Activated CD4-positive, alpha-beta T cell treated with anti-CD3 and anti-CD28 coated beads, Interleukin-10, Interleukin-2, amounts not matched to agents 100 ng/mL and 50 ng/mL, durations not matched to agents 16 hours and 8 hours (primary cell): ENCODE data around the gene CKLF.

Source experiments
- DNase-seq: peaks from one replicate; pipeline ENCODE4 v3.0.0-alpha.2; 2020

Gene CKLF

DNA sequence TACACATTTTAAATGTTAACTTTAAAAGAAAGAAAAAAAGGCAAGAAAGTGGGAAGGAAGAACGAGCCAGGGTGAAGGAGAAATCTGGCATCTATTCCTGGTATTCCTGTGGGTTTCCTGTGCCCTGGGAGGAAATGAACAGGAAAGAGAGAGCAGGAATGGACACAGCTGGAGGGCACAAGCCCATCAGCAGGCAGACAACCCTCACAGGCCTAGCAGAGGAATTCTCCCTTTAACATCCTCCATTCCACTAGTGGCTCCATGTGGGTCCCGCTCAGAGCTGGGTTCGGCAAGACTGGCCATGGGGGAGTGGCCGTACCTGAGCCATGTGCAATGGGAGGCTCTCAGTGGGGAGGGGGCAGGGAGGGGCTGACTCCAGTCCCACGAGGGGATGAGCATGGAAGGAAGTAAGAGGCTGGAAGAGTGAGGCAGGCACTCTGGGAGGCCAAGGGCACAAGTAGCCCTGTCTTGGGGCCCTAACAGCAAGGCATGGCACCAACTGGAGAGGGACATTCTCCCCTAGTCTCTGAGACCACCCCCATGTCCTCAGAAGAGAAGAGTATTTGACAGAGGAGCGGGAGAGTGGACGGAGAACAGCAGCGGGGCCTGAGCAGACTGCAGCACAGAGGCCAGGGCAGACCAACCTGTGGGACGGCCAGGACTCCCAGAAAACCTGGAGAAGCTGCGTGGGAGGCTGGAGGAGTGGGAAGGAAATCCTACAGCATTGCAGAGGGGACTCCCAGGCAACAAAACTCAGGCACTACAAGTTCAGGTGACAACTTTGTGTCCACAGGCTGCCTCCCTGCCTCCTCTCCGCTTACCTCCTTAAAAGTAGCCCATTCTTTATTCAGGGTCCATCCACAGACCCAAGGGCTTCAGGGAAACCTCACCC is 32.6 kb upstream of the CKLF start:
- DNase-seq: no peak

DNA sequence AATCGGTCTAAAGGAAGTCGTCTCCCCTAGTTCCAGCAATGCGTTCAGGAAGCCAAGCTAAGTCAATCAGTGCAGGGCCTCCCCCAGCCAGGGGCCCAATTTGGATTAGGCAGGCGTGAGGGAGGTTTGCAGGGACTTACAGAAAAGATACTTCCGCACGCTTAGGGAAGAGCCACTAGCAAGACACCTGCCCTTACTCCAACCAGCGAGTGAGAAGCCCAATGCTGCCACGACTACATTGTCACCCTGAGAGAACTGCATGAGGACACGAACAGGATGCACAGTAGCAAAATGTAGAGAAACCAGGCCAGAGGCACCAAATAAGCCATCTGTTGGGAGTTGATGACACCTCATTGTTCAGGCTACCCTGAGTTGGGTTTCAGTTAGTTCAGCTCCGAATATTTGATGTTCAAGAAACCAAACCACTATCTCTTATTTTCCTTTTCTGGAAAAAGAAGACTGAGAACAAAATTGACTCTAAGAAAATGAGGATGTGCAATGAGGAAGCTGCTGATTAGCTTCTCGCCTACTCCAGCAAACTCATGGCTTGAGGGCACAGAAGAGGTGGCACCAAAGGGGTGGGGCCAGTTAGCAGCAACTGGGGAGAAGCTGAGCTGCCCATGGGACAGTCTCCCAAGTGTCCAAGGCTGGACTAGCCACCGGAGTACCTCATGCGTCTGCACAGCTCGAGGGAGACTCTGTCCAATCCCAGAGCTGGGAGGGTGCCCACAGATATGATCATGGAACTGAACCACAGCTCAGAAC is 31.8 kb upstream of the CKLF start:
- DNase-seq: peak; percentile 39

GRCh38 chr16:66521252-66521713 is 31.1 kb upstream of the CKLF start:
- DNase-seq: no peak

GRCh38 chr16:66521951-66522771 is 30.2 kb upstream of the CKLF start:
- peak; percentile 99 for DNase-seq

DNA sequence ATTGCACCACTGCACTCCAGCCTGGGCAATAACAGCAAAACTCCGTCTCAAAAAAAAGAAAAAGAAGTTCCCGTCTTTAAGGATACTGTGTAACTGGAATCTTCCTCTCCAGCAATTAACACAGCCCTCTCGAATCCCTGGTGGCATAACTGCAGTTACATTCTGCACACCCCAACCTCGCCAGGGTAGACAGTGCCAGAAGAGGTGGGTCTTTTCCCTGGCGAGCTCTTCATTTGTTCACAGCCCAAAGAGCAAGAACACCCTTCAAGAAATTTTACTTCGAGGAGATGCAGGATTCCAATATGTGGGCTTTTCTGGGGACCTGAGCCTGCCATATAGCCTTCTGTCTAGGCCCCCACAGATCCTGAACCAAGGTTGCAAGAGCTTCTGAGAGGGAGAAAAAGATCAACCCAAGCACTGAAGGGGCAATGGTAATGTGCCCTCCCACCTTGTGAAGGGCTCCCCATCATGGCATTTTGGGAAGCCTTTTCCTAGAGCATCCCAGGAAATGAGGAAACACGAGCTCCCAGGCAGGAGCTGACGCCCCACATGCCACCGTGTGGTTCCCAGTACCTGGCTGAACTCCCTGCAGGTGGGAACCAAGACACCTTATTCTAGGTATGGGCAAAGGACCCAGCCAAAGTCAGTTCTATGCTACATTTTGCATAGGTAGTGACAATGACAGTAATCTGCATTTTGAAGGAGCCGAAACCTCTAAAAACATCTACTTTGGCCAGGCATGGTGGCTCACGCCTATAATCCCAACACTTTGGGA is 29.4 kb upstream of the CKLF start:
- no peak for DNase-seq

- DNase-seq: peak; percentile 79
These were observed 28.5 kb upstream of the CKLF start for GRCh38 chr16:66523861-66524354.

GRCh38 chr16:66524601-66525164 is 27.7 kb upstream of the CKLF start:
- DNase-seq: peak; percentile 69

- peak; percentile 53 for DNase-seq
These were observed 26.8 kb upstream of the CKLF start for GRCh38 chr16:66525396-66526180.

GRCh38 chr16:66528294-66528693 is 24.1 kb upstream of the CKLF start:
- DNase-seq: no peak

DNA sequence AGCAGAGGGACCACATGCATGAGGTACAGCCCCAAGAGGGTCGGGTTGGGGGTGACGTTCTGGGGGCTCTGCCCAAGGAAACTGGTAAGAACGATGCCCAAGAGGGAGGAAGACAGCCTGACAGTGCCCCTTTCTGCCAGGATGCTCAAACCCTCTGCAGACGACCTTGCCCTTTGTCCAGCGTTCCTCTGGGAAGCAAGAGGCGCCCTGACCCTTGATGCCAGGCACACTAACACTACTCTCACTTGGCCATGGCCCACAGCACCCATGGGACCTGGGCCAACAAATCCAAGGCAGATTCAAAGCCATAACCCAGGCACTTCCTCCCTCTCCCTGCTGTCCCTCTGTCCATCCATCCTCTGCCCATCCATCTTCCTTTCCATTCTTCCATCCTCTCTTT is 22.9 kb upstream of the CKLF start:
- DNase-seq: no peak

DNA sequence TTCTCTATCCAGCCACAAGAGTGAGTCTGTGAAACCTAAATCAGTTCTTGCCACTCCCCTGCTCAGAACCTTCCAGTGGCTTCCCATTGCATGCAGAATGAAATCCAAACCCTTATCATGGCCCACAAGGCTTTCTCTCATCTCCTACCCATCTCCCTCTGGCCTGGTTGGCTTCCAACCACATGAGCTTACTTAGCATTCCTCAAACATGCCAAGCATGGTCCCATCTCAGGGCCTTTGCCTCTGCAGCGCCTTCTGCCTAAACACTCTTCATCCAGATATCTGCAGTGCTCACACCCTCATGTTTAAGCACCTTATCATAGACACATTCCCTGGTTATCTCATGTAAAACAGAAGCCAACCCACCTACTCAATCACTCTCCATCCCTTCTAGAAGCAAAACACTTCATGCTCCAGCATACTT is 18.0 kb upstream of the CKLF start:
- no peak for DNase-seq

DNA sequence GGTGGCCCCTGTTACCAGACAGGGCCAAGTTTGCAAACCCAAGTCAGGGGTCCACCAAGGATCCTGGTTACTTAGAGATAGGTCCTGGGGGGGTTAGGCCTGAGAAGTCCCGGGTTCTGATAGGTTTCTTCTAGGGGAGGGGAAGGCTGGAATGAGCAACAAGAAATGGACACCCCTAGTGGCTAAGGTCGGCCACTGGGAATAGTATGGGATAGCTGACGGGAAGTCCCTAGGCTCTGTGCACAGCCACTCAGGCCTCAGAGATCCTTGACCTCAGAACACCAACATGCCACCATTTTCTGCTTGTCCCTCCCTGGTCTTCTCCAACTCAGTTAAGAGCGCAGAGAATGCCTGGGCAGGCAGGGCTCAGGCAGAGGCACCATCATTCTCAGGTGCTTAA is 15.9 kb upstream of the CKLF start:
- DNase-seq: no peak

- no peak for DNase-seq
These were observed 15.1 kb upstream of the CKLF start for GRCh38 chr16:66537236-66537635.

DNA sequence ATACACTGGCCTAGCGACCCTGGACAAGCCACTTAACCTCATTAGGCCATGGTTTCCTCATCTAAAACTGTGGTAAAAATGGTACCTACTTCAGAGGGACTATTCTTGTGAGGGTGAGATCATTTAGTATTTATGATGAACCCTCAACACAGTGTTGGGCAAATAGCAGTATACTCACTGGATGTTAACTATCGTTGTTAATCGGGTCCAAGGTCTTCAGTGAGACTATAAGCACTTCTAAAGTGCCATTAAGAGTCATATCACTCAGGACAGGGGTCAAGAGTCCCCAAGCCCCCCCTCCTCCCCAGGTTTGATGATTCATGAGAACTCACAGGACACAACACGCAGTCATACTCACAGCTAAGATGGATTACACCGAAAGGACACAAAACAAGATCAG is 13.5 kb upstream of the CKLF start:
- DNase-seq: no peak

DNA sequence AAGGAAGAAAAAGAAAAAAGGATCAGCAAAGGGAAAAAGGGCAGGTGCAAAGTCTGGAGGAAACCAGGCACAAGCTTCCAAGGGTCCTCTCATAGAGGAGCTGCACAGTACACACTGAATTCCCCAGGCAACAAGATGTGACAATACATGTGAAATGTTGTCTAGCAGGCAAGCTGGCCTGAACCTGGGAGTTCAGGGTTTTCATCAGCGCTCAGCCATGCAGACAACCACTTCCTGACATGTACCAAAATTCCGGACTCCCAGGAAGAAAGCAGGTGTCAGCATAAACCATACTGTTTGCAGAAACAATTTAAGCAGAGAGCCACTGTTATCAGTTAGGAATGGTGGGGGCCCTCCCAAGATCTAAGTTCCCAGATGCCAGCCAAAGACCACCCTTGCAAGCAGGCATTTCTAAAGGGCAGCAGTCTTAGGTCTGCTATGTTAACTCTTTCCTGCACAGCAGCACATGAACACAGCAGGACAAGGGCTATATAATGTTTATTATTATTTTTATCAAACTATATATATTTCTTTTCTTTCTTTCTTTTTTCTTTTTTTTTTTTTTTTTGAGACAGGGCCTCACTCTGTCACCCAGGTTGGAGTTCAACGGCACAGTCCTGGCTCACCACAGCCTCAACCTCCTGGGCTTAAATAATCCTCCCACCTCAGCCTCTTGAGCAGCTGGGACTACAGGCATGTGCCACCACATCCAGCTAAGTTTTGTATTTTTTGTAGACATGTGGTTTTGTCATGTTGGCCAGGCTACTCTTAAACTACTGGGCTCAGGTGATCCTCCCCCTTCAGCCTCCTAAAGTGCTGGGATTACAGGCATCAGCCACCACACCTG is 12.5 kb upstream of the CKLF start:
- DNase-seq: no peak

- no peak for DNase-seq
These were observed 10.7 kb upstream of the CKLF start for GRCh38 chr16:66541388-66542355.

- DNase-seq: no peak
These were observed 10.0 kb upstream of the CKLF start for GRCh38 chr16:66542396-66542795.

DNA sequence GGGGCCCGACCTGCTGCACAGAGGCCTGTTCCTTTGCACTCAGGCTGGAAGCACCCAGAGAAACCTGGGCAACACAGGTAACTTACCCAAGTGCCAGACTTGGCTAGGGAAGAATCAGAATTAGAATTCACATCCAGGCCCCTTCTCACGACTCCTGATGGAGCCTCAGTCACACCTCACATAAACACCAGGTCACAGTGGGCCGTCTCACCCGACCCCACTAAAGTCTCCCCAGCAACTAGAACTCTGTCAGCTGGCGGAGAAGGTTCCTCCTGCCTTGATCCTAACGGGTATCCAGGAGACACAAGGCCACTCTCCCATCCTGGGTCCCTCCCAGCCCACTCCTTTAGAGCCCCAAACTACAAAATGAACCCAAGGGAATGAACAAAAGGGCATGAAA is 8.8 kb upstream of the CKLF start:
- DNase-seq: no peak
